HEK293T (cell line): Measurements from ENCODE around the gene TMBIM1.

Source experiments
- ARNT ChIP-seq: fragments of 450-650 bp; IDR thresholded peaks from 2 replicates; pipeline ENCODE4 v1.6.1; 2017; ENCODE audit warnings: mild to moderate bottlenecking
- BHLHE40 ChIP-seq: fragments of 450-650 bp; IDR thresholded peaks from 2 replicates; pipeline ENCODE4 v1.6.1; 2016; ENCODE audit warnings: mild to moderate bottlenecking, moderate library complexity, borderline replicate concordance
- HDGF ChIP-seq: fragments of 450-650 bp; IDR thresholded peaks from 2 replicates; pipeline ENCODE4 v1.6.1; 2017; ENCODE audit warnings: antibody characterized with exemption, borderline replicate concordance
- LEF1 ChIP-seq: fragments of 450-650 bp; IDR thresholded peaks from 2 replicates; pipeline ENCODE4 v1.6.1; 2017; ENCODE audit warnings: mild to moderate bottlenecking, borderline replicate concordance
- NFRKB ChIP-seq: fragments of 450-650 bp; IDR thresholded peaks from 2 replicates; pipeline ENCODE4 v1.6.1; 2016; ENCODE audit warnings: mild to moderate bottlenecking, moderate library complexity
- SP1 ChIP-seq: fragments of 450-650 bp; IDR thresholded peaks from 2 replicates; pipeline ENCODE4 v1.6.1; 2017
- SUZ12 ChIP-seq: fragments of 450-650 bp; IDR thresholded peaks from 2 replicates; pipeline ENCODE4 v1.6.1; 2016; ENCODE audit warnings: mild to moderate bottlenecking
- ZNF384 ChIP-seq: fragments of 450-650 bp; IDR thresholded peaks from 2 replicates; pipeline ENCODE4 v1.6.1; 2016

DNA sequence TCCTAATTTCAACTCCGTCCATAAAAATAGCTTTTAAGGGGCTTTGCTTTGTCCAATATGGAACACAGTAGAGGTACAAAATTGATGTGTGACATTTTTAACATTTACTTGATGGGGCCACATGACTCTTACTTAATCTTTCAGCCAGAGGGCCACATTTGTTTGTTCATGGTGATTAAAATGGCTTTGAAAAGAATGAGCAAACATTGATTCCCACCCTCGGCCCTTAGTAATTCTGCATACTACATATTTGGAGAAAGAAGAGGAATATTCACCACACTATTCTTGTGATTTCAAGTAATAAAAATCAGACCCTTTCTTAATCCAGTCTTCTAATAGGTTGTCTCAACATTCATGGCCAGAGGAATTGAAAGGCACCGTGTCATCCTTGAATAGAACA is 57.8 kb downstream of the TMBIM1 start:
- no peak for TF ChIP-seq NFRKB
- no peak for TF ChIP-seq SP1
- TF ChIP-seq SUZ12, result no peak
- no peak for TF ChIP-seq LEF1
- no peak for TF ChIP-seq HDGF
- TF ChIP-seq ARNT, result no peak
- TF ChIP-seq ZNF384, result no peak
- TF ChIP-seq BHLHE40, result no peak
